Rectal smooth muscle tissue (tissue), 1 donor: Measurements from ENCODE around the gene SRSF11.
"Not testable (repeated sequence)": the region's sequence is repeated elsewhere in the genome, so short reads cannot be mapped to it uniquely, and the experiment has no call there.

Source experiments
- H3K27ac ChIP-seq: one replicate; pipeline ENCODE4 v1.7.0; 2013; ENCODE audit warnings: low read depth, low read length, inconsistent platforms
- H3K27me3 ChIP-seq: one replicate; pipeline ENCODE4 v1.7.0; 2013; ENCODE audit warnings: low read length; ENCODE audit not compliant: control insufficient read depth, insufficient read depth
- H3K36me3 ChIP-seq: one replicate; pipeline ENCODE4 v1.7.0; 2013; ENCODE audit warnings: low read length; ENCODE audit not compliant: control insufficient read depth, insufficient read depth
- H3K4me1 ChIP-seq: one replicate; pipeline ENCODE4 v1.7.0; 2013; ENCODE audit warnings: low read length; ENCODE audit not compliant: control insufficient read depth, insufficient read depth
- H3K4me3 ChIP-seq: one replicate; pipeline ENCODE4 v1.7.0; 2013; ENCODE audit warnings: low read length
- H3K9ac ChIP-seq: one replicate; pipeline ENCODE4 v1.7.0; 2013; ENCODE audit warnings: low read length

SRSF11 gene, protein sequence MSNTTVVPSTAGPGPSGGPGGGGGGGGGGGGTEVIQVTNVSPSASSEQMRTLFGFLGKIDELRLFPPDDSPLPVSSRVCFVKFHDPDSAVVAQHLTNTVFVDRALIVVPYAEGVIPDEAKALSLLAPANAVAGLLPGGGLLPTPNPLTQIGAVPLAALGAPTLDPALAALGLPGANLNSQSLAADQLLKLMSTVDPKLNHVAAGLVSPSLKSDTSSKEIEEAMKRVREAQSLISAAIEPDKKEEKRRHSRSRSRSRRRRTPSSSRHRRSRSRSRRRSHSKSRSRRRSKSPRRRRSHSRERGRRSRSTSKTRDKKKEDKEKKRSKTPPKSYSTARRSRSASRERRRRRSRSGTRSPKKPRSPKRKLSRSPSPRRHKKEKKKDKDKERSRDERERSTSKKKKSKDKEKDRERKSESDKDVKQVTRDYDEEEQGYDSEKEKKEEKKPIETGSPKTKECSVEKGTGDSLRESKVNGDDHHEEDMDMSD

DNA sequence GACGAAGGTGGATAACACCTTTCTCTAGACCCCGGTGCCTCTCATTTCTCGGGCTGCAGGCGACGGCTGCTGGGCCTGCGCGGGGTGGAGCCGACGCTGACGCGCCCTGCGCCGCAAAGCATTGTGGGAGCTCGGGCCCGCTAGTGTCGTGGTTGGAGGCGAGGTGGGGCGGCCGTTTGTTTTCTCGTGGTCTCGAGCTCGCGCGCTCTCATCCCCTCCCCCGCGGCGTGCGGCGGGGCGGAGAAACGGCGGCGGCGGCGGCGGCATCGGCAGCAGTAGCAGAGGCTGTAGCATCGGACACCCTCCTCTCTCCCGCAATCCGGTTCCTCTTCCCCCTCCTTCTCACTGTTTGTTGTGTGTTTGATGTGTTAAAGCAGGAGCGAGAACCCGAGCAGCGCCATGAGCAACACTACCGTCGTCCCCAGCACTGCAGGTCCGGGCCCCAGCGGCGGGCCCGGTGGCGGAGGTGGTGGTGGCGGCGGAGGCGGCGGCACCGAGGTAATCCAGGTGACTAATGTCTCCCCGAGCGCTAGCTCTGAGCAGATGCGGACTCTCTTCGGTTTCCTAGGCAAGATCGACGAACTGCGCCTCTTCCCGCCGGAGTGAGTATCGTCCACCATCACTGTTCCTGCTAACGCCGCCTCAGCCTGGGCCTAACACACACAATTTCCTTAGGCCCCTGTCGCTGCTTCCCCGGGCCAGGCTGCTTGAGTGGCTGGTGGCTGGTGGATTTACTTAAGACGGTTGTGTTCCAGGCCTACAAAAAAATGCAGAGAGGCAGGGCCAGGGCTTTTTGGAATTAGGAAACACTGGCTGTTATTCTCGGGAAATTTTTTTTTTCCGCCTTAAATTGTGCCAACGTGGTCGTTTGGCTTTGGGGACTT is at the start of gene SRSF11:
Gene SRSF11 (plus strand): TSS at position 143 of the 884 bp plus-strand sequence. CDS start 257 bp downstream, at position 400.
- Histone ChIP-seq H3K36me3 (no peaks in the 10 kb centered on the region), H3K4me3 (peak within 1 kb of the TSS; percentile 80), H3K4me1 (peaks cover 26% of the 10 kb centered on the region), H3K9ac (peak within 1 kb of the TSS; percentile 98), H3K27me3 (no peaks in the 10 kb centered on the region), H3K27ac (peak within 1 kb of the TSS; percentile 96)

DNA sequence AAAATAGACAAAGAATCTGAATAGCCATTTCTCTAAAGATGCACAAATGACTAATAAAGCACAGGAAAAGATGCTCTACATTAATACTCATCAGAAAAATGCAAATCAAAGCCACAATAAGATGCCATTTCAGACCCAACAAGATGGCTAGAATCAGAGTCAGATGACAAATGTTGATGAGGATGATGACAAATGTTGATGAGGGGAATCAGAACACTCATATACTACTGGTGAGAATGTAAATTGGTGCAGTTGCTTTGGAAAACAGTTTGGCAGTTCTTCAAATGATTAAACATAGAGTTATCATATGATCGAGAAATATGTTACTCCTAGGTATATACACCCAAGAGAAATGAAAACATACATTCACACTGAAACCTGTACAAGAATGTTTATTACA is 49.7 kb upstream of the SRSF11 start:
- Histone ChIP-seq H3K27me3 (no peaks in the 10 kb centered on the region), H3K4me3 (no peak overlapping the region), H3K36me3 (no peaks in the 10 kb centered on the region), H3K27ac (no peak overlapping the region), H3K9ac (no peak overlapping the region), H3K4me1 (no peaks in the 10 kb centered on the region)

DNA sequence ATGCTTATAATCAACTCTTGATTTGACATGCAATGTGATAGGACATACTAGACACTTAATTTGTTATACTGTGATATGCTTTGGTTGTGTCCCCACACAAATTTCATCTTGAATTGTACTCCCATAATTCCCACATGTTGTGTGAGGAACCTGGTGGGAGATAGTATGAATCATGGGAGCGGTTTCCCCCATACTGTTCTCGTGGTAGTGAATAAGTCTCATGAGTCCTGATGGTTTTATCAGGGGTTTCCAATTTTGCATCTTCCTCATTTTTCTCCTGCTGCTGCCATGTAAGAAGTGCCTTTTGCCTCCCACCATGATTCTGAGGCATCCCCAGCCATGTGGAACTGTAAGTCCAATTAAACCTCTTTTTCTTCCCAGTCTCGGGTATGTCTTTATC is 36.0 kb upstream of the SRSF11 start:
- not testable (repeated sequence) for H3K9ac ChIP-seq, H3K27me3 ChIP-seq, H3K27ac ChIP-seq, H3K4me1 ChIP-seq, H3K36me3 ChIP-seq, H3K4me3 ChIP-seq

DNA sequence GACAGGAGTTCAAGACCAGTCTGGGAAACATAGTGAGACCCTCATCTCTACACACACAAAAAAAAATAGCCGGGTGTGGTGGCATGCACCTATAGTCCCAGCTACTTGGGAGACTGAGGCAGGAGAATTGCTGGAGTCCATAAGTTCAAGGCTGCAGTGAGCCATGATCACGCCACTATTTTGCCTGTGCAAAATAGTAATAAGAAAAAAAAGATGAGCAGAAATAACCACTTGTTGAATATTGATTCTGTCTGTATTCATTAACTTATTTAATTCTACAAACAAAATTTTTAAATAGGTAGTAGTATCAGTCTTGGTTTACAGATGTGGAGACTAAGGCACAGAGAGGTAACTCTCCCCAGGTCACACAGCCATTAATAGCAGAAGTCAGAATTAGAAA is 32.7 kb upstream of the SRSF11 start:
- Histone ChIP-seq H3K4me1 (no peaks in the 10 kb centered on the region), H3K27ac (no peak overlapping the region), H3K4me3 (no peak overlapping the region), H3K36me3 (no peaks in the 10 kb centered on the region), H3K27me3 (no peaks in the 10 kb centered on the region), H3K9ac (no peak overlapping the region)

DNA sequence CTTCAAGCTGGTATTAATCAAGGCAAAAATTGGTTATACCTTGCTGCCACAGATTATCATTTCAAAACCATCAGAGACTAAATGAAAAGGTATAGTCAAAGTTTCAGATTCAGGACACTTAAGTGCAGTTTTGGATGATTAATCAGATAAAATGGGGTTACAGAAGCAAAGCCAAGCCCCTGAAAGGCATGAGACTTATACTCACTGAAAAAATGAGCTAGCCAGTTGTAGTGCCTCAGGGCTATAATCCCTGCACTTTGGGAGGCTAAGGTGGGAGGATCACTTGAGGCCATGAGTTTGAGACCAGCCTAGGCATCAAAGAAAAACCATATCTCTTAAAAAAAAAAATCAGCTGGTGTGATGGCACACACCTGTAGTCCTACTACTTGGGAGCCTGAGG is 31.0 kb upstream of the SRSF11 start:
- H3K9ac ChIP-seq = no peak overlapping the region
- H3K27me3 ChIP-seq = no peaks in the 10 kb centered on the region
- no peak overlapping the region for H3K4me3 ChIP-seq
- H3K27ac ChIP-seq = no peak overlapping the region
- H3K4me1 ChIP-seq = no peaks in the 10 kb centered on the region
- no peaks in the 10 kb centered on the region for H3K36me3 ChIP-seq

DNA sequence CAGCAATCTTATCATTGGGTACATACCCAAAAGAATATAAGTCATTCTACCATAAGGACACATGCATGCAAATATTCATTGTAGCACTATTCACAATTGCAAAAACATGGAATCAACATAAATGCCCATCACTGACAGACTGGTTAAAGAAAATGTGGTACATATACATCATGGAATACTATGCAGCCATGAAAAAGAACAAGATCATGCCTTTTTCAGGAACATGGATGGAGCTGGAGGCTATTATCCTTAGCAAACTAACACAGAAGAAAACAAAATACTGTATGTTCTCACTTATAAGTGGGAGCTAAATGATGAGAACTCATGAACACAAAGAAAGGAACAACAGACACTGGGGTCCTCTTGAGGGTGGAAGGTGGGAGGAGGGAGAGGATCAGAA is 28.7 kb upstream of the SRSF11 start:
- H3K4me1 ChIP-seq = not testable (repeated sequence)

DNA sequence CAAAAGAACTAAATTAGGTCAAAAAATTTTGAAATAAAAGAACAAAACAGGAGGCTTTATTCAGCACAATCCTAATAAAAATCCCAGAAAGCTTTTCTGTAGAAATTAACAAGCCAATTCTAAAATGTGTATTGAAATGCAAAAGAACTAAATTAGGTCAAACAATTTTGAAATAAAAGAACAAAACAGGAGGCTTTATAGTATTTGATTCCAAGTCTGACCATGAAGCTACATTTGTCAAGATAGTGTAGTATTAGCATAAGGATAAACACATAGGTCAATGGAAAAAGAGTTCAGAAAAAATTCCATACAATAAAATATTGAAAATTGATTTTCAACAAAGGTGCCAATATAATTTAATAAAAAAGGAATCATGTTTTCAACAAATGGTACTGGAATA is 26.6 kb upstream of the SRSF11 start:
- Histone ChIP-seq H3K4me3 (no peak overlapping the region), H3K4me1 (no peaks in the 10 kb centered on the region), H3K9ac (no peak overlapping the region), H3K36me3 (no peaks in the 10 kb centered on the region), H3K27me3 (no peaks in the 10 kb centered on the region), H3K27ac (no peak overlapping the region)

More for the DNA sequence above, 28.7 kb upstream of the SRSF11 start:
- not testable (repeated sequence) for H3K27me3 ChIP-seq, H3K27ac ChIP-seq, H3K9ac ChIP-seq, H3K4me3 ChIP-seq, H3K36me3 ChIP-seq

DNA sequence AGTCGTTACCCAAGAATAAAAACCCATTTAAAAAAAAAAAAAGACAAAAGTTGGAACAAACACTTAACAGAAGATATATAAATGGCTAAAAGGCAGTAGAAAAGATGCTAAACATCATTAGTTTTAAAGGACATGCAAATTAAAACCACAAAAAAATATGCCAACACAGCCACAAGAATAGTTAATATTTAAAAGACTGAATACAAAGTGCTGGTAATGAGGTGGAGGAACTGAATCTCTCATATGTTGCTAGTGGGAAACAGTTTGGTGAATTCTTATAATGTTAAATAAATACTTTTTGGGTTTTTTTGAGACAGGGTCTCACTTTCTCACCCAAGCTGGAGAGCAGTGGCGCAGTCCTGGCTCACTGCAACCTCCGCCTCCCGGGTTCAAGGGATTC is 25.8 kb upstream of the SRSF11 start:
- Histone ChIP-seq H3K27ac (no peak overlapping the region), H3K27me3 (no peaks in the 10 kb centered on the region), H3K9ac (no peak overlapping the region), H3K4me1 (no peaks in the 10 kb centered on the region), H3K36me3 (no peaks in the 10 kb centered on the region), H3K4me3 (no peak overlapping the region)

DNA sequence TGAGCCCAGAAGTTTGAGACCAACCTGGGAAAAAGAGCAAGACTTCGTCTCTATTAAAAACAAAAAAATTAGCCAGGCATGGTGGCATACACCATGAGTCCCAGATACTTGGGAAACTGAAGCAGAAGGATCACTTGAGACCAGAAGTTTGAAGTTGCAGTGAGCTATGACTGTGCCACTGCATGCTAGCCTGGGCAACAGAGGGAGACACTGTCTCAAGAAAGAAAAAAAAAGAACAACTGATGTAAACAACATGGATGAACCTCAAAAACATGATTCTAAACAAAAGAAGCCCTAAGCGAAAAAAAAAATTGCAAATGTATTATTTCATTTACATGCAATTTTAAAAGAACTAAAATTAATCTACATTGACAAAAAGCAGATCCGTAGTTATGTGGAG is 24.8 kb upstream of the SRSF11 start:
- Histone ChIP-seq H3K9ac (no peak overlapping the region), H3K4me3 (no peak overlapping the region), H3K27me3 (no peaks in the 10 kb centered on the region), H3K27ac (no peak overlapping the region), H3K4me1 (no peaks in the 10 kb centered on the region), H3K36me3 (no peaks in the 10 kb centered on the region)

DNA sequence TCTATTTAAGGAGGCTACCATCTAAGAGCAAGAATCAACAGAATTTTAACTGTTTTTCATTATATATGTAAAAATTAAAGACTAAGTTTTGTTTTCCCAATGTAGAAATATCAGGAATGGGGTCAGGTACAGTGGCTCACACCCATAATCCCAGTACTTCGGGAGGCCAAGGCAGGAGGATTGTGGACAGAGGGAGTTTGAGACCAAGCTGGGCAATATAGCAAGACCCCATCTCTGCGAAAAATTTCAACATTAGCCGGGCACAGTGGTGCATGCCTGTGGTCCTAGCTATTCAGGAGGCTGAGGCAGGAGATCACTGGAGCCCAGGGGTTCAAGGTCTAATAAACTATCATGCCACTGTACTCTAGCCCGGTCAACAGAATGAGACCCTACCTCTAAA is 21.1 kb upstream of the SRSF11 start:
- Histone ChIP-seq H3K4me3 (no peak overlapping the region), H3K4me1 (peaks cover 8% of the 10 kb centered on the region), H3K27ac (no peak overlapping the region), H3K36me3 (no peaks in the 10 kb centered on the region), H3K9ac (no peak overlapping the region), H3K27me3 (no peaks in the 10 kb centered on the region)

DNA sequence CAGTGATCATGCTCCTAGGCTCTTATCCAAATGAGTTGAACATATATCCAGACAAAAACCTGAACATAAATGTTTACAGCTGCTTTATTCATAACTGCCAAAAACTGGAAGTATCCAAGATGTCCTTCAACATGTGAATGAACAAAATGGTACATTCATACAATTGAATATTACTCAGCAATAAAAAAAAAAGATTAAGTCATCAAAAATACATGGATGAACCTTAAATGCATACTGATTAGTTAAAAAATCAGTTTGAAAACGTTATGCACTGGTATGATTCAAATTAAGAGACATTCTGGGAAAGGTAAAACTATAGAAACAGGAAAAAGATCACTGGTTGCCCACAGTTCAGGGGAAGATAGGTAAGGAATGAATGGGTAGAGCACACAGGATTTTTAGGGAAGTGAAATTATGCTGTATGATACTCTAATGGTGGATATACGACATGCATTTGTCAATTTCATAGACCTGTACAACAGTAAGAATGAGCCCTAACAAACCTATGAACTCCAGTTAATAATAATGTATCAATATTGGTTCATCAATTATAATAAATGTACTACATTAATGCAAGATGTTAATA is 18.9 kb upstream of the SRSF11 start:
- H3K27me3 ChIP-seq = no peaks in the 10 kb centered on the region
- no peaks in the 10 kb centered on the region for H3K36me3 ChIP-seq
- H3K4me3 ChIP-seq = no peak overlapping the region
- H3K27ac ChIP-seq = no peak overlapping the region
- H3K4me1 ChIP-seq = peaks cover 15% of the 10 kb centered on the region
- no peak overlapping the region for H3K9ac ChIP-seq

DNA sequence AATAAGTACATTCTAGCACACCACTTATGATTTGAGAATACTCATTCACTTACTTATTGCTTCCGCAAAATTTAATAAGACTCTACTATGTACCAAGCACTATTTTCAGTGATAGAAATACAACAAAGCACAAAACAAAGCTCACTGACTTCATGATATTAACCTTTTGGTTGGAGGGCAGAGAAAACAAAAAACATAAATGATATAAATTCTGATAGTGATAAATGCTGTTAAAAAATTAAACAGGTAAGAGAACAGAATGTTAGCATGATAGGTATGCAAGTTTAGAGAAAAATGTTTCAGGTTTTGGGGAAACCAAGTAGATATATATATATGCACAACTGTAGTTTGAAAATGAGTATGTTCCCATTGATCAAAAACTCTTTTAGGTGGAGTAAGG is 17.0 kb upstream of the SRSF11 start:
- Histone ChIP-seq H3K27ac (no peak overlapping the region), H3K4me3 (no peak overlapping the region), H3K27me3 (no peaks in the 10 kb centered on the region), H3K36me3 (no peaks in the 10 kb centered on the region), H3K9ac (no peak overlapping the region), H3K4me1 (peaks cover 21% of the 10 kb centered on the region)
